ENCODE results near the gene SOCS7. TPM values are rescaled to one million over a fixed set of nuclear protein-coding genes. Genes with fewer than 3 reads are reported as not detected.

SOCS7 gene
- total RNA-seq, 1 experiment from 2014 or later: 7.4 TPM

GRCh38 chr17:38410201-38410600, 58.6 kb downstream of the SOCS7 start:
- no peak overlapping the region for H3K4me3 ChIP-seq (ENCODE audit: low read length)
- CTCF ChIA-PET: no interaction called here
- H3K9me3 ChIP-seq (ENCODE audit: low read length): no peaks in the 10 kb centered on the region
- H3K27ac ChIP-seq (ENCODE audit: low read length): no peak overlapping the region
- no peak overlapping the region for H3K9ac ChIP-seq (ENCODE audit: low read length)
- TF ChIP-seq EZH2phosphoT487 (IDR thresholded peaks at IDR 0.05; ENCODE audit: borderline replicate concordance, low read length): no peak
- BruUV-seq (replicated peaks): no TSS peak
- no peak overlapping the region for H2AFZ ChIP-seq (ENCODE audit: low read length)
- H3K4me1 ChIP-seq (ENCODE audit: insufficient read depth, low read length): 0 out of 2 replicates have a peak, but pooled peaks cover 3% of the 10 kb centered on the region
- H3K9me2 ChIP-seq (replicated peaks; ENCODE audit: low read length): no peaks in the 10 kb centered on the region
- H3F3A ChIP-seq (ENCODE audit: low read length, unreplicated experiment): no peaks in the 10 kb centered on the region
- H3K27me3 ChIP-seq (ENCODE audit: low read length): no peaks in the 10 kb centered on the region
- DNase-seq (no peak), ATAC-seq (no peak)
- no peaks in the 10 kb centered on the region for H3K36me3 ChIP-seq (ENCODE audit: low read depth, low read length)
- H3K79me2 ChIP-seq (ENCODE audit: low read length): no peaks in the 10 kb centered on the region
- POLR2A ChIA-PET (ENCODE audit: unreplicated experiment): no interaction called here
- no peaks in the 10 kb centered on the region for H4K20me1 ChIP-seq (ENCODE audit: low read length)
- no peak overlapping the region for H3K4me2 ChIP-seq (ENCODE audit: low read length)
- intact Hi-C loops (cut with micrococcal nuclease): no loop called here

GRCh38 chr17:38415250-38416194, 63.9 kb downstream of the SOCS7 start:
- BruUV-seq (replicated peaks): TSS peak; percentile 56
- ATAC-seq (peak; percentile 79), DNase-seq (peak; percentile 5)
- Histone ChIP-seq H3K9me3 (ENCODE audit: low read length) (no peaks in the 10 kb centered on the region), H3K36me3 (ENCODE audit: low read depth, low read length) (no peaks in the 10 kb centered on the region), H2AFZ (ENCODE audit: low read length) (peak overlapping the region; percentile 90), H3K4me1 (ENCODE audit: insufficient read depth, low read length) (0 out of 2 replicates have a peak, but pooled peaks cover 3% of the 10 kb centered on the region), H3K9ac (ENCODE audit: low read length) (no peak overlapping the region), H3K4me3 (ENCODE audit: low read length) (peak overlapping the region; percentile 51; the same call in 1 of the 2 replicates), H3K4me2 (ENCODE audit: low read length) (peak overlapping the region; percentile 62; the same call in 1 of the 2 replicates), H3K27ac (ENCODE audit: low read length) (no peak overlapping the region), H3K79me2 (ENCODE audit: low read length) (no peaks in the 10 kb centered on the region), H3K9me2 (replicated peaks; ENCODE audit: low read length) (no peaks in the 10 kb centered on the region), H4K20me1 (ENCODE audit: low read length) (no peaks in the 10 kb centered on the region), H3K27me3 (ENCODE audit: low read length) (peaks cover 11% of the 10 kb centered on the region), H3F3A (ENCODE audit: low read length, unreplicated experiment) (no peaks in the 10 kb centered on the region)
- intact Hi-C loops (cut with micrococcal nuclease): no loop called here
- ChIA-PET POLR2A (ENCODE audit: unreplicated experiment) (interaction anchor here (0.7 kb wide), 1 partner anchor 33 kb away, joined by 4 read pairs; no protein-coding TSS in a partner anchor), CTCF (interaction anchor here (1.3 to 3.6 kb wide), 2 partner anchors 34 to 66 kb away, joined by 6 to 46 read pairs; no protein-coding TSS in a partner anchor)
- TF ChIP-seq EZH2 (IDR thresholded peaks at IDR 0.05; ENCODE audit: low read length, unreplicated experiment) (no peak), EZH2phosphoT487 (IDR thresholded peaks at IDR 0.05; ENCODE audit: borderline replicate concordance, low read length) (no peak), CTCF (conservative IDR thresholded peaks at IDR 0.05; ENCODE audit: low read depth, low read length) (no peak)

- Histone ChIP-seq H3K4me1 (ENCODE audit: insufficient read depth, low read length) (0 out of 2 replicates have a peak, but pooled peaks cover 3% of the 10 kb centered on the region), H3K27ac (ENCODE audit: low read length) (no peak overlapping the region), H3K4me2 (ENCODE audit: low read length) (no peak overlapping the region), H3K27me3 (ENCODE audit: low read length) (peaks cover 11% of the 10 kb centered on the region), H3K36me3 (ENCODE audit: low read depth, low read length) (no peaks in the 10 kb centered on the region), H3K9me3 (ENCODE audit: low read length) (no peaks in the 10 kb centered on the region), H4K20me1 (ENCODE audit: low read length) (no peaks in the 10 kb centered on the region), H3K4me3 (ENCODE audit: low read length) (no peak overlapping the region), H3K79me2 (ENCODE audit: low read length) (no peaks in the 10 kb centered on the region), H2AFZ (ENCODE audit: low read length) (no peak overlapping the region), H3K9ac (ENCODE audit: low read length) (no peak overlapping the region), H3K9me2 (replicated peaks; ENCODE audit: low read length) (no peaks in the 10 kb centered on the region), H3F3A (ENCODE audit: low read length, unreplicated experiment) (no peaks in the 10 kb centered on the region)
- POLR2A ChIA-PET (ENCODE audit: unreplicated experiment): no interaction called here
- TF ChIP-seq CTCF (conservative IDR thresholded peaks at IDR 0.05; ENCODE audit: low read depth, low read length): no peak
- no peak for TF ChIP-seq EZH2phosphoT487 (IDR thresholded peaks at IDR 0.05; ENCODE audit: borderline replicate concordance, low read length)
- TF ChIP-seq EZH2 (IDR thresholded peaks at IDR 0.05; ENCODE audit: low read length, unreplicated experiment): no peak
- intact Hi-C loops (cut with micrococcal nuclease): no loop called here
- no peak for ATAC-seq
- BruUV-seq (replicated peaks): no TSS peak
- CTCF ChIA-PET: interaction anchor here (0.7 kb wide), 1 partner anchor 68 kb away, joined by 4 read pairs; no protein-coding TSS in a partner anchor
- no peak for DNase-seq
These were observed 65.2 kb downstream of the SOCS7 start for GRCh38 chr17:38416840-38417209.

Data from PC-3 (cell line).